Vagina (tissue), 2 donors: ENCODE data around the gene PSEN2.

ENCODE experiments used
- CTCF ChIP-seq, 3 experiments: fragments of 450-650 bp in 2 of 3; fragments of 200-600 bp in 1 of 3; sonication (generic) in 1 of 3; IDR thresholded peaks; one replicate each; pipeline ENCODE4 v1.5.1; 2017 to 2019; ENCODE audit warnings: antibody characterized with exemption in 3 of 3, mild to moderate bottlenecking in 2 of 3, moderate library complexity in 2 of 3
- POLR2A ChIP-seq, 2 donors: fragments of 450-650 bp; IDR thresholded peaks; one replicate each; pipeline ENCODE4 v1.6.1; 2017; ENCODE audit warnings: antibody characterized with exemption in 2 of 2, mild to moderate bottlenecking in 2 of 2, moderate library complexity in 2 of 2

DNA sequence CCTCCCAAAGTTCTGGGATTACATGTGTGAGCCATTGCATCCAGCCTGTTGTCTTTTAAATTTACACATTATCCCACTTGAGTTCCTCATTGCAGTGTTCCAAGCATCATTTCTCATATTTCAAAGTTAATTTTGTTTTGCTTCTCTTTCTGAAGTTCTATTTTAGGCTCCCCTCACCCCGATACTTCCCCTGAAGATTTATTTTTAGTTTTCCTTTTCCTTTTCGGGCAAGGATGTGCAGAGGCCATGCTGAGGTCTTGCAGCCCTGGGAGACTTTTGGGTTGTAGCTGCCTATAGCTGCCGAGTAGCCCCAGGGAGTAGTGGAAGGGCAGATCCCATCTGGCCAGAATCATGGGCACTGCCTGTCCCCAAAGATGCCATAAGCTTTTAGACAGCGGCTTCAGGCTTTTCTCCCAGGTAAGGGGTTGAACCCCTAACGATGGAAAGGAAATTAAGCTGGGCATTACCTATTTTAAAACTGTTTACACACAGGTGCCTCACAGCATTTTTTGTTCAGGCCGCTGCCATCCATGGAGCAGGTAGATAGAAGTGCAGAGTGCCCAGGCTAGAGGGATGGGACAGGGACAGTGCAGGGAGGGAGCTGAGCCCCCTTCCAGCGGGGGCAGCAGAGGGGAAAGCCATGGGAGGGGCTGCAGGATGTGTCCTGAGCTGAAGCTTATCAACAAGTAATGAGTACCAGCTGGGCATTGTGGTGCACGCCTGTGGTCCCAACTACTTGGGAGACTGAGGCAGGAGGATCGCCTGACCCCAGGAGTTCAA, 15.9 kb downstream of the PSEN2 start:
- no peak for TF ChIP-seq POLR2A (IDR thresholded peaks at IDR 0.05)
- no peak for TF ChIP-seq CTCF (IDR thresholded peaks at IDR 0.05)
